GM03348 (cell line): ENCODE results near the gene SLC23A1.
"Not testable (repeated sequence)": the region's sequence is repeated elsewhere in the genome, so short reads cannot be mapped to it uniquely, and the experiment has no call there.

ENCODE experiments used
- DNase-seq: peaks from one replicate; pipeline ENCODE4 v3.0.0; 2012; ENCODE audit warnings: low spot score

SLC23A1 gene

GRCh38 chr5:139389701-139390638, 6.9 kb upstream of the SLC23A1 start, which contains the start of gene MZB1:
Gene MZB1 (minus strand): TSS chr5:139389913. CDS start chr5:139389856, 57 bp downstream.
- DNase-seq = no peak

- DNase-seq = peak; percentile 55
These were observed 5.2 kb upstream of the SLC23A1 start for GRCh38 chr5:139388198-139388821.

DNA sequence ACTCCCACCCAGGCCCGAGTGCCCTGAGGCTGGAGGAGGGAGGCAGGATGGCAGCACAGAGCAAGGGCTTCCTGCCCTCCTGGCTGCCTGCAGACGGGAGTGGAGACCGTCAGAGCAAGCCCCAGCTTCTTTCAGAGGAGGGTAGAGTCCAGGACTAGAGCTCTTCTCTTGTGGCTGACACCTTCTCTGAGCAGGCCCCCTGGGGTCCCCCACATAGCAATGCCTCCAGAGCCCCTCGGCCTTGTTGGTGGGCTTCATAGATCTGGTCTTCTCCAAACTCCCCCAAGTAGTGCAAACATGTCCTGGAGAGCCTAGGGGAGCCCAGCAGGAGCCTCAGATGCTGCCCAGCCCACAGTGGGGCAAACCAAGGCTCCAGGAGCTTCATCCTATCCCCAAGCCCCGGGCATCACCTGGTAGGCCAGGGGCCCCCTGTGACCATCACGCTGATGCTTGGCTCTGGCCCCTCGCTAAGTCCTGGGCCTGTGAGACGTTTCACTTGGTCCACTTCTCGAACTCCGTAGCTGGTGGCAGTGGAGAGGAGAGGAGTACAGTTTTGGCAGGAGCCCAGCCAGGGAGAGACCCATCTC, 4.6 kb upstream of the SLC23A1 start:
- DNase-seq = no peak

GRCh38 chr5:139386956-139387355, 3.9 kb upstream of the SLC23A1 start:
- DNase-seq = not testable (repeated sequence)

DNA sequence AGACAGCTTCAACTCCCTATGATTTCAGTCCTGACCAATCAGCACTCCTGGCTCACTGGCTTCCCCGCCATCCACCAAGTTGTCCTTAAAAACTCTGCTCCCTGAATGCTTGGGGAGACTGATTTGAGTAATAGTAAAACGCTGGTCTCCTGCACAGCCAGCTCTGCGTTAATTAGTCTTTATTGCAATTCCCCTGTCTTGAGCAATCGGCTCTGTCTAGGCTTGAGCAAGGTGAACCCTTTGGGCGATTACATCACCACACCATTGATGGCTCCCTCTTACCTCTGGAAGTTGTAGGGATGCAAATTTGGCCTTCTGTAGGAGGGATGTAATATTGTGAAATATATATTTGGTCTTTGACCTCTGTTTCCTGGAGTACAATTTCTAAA, 2.9 kb upstream of the SLC23A1 start:
- DNase-seq = no peak

GRCh38 chr5:139385061-139386049, 2.3 kb upstream of the SLC23A1 start:
- DNase-seq = peak; percentile 62

GRCh38 chr5:139384591-139385051, 1.5 kb upstream of the SLC23A1 start:
- no peak for DNase-seq

GRCh38 chr5:139383993-139384590, 995 bp upstream of the SLC23A1 start:
- no peak for DNase-seq

- DNase-seq = no peak
These were observed 290 bp downstream of the SLC23A1 start for GRCh38 chr5:139382807-139383206.

DNA sequence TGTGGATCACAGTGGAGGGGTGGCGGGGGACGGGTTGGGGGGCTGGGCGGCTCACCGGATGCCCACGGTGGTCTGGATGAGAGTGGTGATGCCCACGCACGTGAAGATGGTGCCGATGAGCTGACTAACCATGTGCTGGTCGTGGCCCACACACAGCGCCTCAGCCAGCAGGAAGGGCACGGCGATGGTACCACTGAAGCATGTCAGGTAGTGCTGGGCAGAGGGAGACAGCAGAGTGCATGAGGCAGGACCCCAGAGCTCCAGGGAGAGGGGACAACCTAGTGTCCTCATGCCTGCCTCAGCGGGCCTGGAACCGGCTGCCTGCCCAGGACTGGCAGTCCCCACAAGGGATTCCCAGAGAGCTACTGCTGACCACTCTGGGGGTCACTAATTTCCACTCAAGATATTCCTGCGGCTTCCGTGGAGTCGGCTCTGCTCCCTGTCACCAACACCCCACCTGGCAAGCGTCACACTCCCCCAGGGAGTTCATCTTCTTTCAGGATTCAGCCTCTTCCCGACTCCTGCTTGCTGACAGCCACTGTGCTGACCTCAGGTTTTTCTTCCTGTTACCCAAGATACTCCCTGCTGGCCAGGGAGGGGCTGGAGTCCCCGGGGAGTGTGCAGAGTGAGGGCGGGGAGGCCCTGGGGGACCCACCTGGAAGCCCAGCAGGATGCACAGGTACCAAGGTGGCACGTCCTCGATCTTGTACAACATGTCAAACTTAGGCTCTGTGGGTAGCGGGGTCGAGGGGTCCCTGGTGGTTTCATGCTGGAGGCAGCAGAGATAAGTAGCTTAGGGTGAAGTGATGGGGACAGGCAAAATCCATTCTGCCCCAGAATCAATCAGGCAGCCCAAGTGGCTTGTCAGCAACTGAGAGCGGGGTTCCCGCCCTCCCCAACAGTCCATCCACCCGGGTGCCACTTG, 998 bp downstream of the SLC23A1 start:
- no peak for DNase-seq

- no peak for DNase-seq
These were observed 3.3 kb downstream of the SLC23A1 start for GRCh38 chr5:139379626-139380449.

DNA sequence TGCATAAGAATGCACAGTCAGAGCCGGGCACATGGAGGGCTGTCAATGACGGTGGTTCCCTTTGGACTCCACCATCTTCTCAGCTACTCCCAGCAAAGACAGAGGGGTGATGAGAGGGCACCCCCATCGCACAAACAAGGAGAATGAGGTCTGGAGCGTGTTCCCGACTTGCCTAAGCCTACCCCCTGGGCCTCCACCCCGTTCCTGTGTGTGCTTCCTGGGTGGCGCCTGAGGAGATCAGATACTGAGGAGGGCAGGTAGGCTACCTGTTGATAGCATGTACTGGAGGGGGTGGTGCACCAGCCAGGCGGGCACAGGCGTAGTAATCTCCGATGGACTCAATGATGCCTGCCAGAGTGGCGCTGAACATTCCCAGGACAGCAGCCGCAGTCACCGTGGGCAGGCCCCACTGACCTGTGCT, 4.1 kb downstream of the SLC23A1 start:
- DNase-seq = no peak

- no peak for DNase-seq
These were observed 4.8 kb downstream of the SLC23A1 start for GRCh38 chr5:139378101-139378825.

DNA sequence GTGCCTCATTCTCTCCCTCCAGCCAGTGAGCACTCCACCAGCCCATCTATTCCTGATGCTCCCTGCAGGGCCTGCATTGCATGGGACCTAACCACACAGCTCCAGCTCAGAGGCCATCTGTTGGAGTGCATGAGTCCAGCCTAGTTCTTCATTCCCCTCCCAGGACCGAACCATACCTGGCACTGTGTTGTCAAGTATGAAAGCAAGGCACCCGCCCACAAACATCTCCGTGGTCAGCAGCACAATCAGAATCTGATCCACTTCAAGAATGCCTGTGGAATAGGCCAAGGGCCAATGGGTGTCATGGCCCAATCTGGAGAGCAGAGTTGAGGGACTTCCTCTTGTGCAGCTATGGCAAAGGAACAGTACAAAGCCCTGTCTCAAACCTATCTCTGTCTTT, 5.9 kb downstream of the SLC23A1 start:
- no peak for DNase-seq

GRCh38 chr5:139376364-139376763, 6.7 kb downstream of the SLC23A1 start:
- DNase-seq = no peak

GRCh38 chr5:139374909-139375308, 8.2 kb downstream of the SLC23A1 start:
- DNase-seq = no peak

GRCh38 chr5:139371482-139372435, 11.3 kb downstream of the SLC23A1 start:
- no peak for DNase-seq
